Fibroblast of lung (primary cell): ENCODE results near the gene EMC7.

Experiments used
- EZH2 ChIP-seq: IDR thresholded peaks from 2 replicates; pipeline ENCODE4 v1.5.1; 2012; ENCODE audit warnings: low read length, control low read depth, mild to moderate bottlenecking; ENCODE audit errors: missing control alignments
- TF ChIP-seq, protein P1 (sequence below), 2 donors: IDR thresholded peaks in 1 of 2; conservative IDR thresholded peaks in 1 of 2; 1 replicate in 1 of 2; 2 replicates in 1 of 2; pipeline ENCODE4 v1.5.1; 2011 to 2012; ENCODE audit warnings: low read length in 2 of 2, control low read depth in 1 of 2, inconsistent platforms in 1 of 2, low read depth in 1 of 2, mild to moderate bottlenecking in 1 of 2

DNA sequence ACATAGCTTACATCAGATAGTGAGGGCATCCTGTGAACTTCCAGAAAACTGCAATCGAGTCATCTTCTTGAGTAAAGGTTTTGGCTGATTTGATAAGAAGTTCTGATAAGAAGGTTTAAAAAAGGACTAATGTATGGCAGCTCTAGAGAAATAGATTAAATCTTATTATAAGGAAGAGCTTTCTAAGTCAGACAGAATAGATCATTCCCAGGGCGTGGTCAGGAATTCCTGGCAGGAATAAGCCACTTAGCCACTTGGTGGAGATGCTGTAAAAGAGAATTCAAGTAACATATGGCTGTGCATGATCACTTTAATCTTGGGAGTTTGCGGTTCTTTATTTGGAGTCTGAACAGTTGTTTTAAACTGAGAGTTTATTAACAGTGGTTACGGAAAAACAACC, 17.6 kb upstream of the EMC7 start:
- TF ChIP-seq, protein P1, sequence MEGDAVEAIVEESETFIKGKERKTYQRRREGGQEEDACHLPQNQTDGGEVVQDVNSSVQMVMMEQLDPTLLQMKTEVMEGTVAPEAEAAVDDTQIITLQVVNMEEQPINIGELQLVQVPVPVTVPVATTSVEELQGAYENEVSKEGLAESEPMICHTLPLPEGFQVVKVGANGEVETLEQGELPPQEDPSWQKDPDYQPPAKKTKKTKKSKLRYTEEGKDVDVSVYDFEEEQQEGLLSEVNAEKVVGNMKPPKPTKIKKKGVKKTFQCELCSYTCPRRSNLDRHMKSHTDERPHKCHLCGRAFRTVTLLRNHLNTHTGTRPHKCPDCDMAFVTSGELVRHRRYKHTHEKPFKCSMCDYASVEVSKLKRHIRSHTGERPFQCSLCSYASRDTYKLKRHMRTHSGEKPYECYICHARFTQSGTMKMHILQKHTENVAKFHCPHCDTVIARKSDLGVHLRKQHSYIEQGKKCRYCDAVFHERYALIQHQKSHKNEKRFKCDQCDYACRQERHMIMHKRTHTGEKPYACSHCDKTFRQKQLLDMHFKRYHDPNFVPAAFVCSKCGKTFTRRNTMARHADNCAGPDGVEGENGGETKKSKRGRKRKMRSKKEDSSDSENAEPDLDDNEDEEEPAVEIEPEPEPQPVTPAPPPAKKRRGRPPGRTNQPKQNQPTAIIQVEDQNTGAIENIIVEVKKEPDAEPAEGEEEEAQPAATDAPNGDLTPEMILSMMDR (conservative IDR thresholded peaks at IDR 0.05 in 1 of 2, IDR thresholded peaks at IDR 0.05 in 1 of 2; ENCODE audit: low read depth in 1 of 2, low read length in 2 of 2) = no peak
- no peak for TF ChIP-seq EZH2
